Measurements from ENCODE around the gene GHR.
A peak's percentile ranks its signal among the peaks of the same experiment; 100 is the strongest.

Gene GHR

DNA sequence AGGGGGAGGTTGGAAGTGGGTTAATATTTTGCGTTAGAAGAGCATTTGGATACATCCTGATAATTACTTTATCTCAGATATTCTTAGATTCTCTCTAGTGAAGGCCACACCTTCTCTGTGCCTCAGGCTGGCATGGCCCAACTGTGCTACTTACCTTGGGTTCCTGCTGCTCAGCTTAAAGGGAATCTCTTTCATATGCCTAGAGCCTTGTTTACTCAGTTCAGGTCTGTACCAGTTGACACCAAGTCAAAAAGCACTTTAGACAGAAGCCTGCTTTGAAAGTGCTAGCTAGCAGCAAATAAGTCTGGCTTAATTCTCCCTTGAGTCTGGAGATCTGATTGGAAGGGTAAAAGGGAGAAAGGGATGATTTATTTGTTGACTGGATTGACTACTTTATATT lies 74.8 kb downstream of the GHR start:
- Histone ChIP-seq H3K4me3 (ENCODE audit: severe bottlenecking) (no peak overlapping the region), H3K9me3 (ENCODE audit: severe bottlenecking) (no peaks in the 10 kb centered on the region), H3K36me3 (ENCODE audit: low read depth) (no peaks in the 10 kb centered on the region), H3K27ac (ENCODE audit: poor library complexity, severe bottlenecking) (no peak overlapping the region), H3K27me3 (ENCODE audit: insufficient read depth, poor library complexity, severe bottlenecking) (no peaks in the 10 kb centered on the region), H3K4me1 (ENCODE audit: insufficient read depth, poor library complexity, severe bottlenecking) (peaks cover 11% of the 10 kb centered on the region)
- DNase-seq (ENCODE audit: low spot score) (no peak), ATAC-seq (ENCODE audit: low read depth) (no peak)
- TF ChIP-seq, protein P1, sequence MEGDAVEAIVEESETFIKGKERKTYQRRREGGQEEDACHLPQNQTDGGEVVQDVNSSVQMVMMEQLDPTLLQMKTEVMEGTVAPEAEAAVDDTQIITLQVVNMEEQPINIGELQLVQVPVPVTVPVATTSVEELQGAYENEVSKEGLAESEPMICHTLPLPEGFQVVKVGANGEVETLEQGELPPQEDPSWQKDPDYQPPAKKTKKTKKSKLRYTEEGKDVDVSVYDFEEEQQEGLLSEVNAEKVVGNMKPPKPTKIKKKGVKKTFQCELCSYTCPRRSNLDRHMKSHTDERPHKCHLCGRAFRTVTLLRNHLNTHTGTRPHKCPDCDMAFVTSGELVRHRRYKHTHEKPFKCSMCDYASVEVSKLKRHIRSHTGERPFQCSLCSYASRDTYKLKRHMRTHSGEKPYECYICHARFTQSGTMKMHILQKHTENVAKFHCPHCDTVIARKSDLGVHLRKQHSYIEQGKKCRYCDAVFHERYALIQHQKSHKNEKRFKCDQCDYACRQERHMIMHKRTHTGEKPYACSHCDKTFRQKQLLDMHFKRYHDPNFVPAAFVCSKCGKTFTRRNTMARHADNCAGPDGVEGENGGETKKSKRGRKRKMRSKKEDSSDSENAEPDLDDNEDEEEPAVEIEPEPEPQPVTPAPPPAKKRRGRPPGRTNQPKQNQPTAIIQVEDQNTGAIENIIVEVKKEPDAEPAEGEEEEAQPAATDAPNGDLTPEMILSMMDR (IDR thresholded peaks at IDR 0.05; ENCODE audit: poor library complexity, severe bottlenecking) = no peak

DNA sequence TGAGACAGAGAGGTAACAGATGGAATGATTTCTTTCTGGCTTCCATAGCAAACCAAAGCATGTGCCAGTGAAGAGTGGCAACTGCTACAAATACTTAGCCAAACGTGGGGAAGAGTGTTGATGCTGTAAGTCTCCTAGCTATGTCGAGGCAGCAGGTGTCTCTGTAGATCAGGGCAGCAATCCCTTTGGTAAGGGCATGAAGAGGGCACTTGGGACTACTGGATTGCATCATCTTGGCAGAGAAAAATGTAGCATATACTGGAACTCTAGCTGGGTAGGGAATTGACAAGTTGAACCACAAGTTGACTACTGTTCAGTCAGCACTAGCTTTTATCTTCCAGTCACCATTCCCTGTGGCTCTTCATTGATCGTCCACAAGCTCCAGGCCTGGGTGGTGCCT lies 75.8 kb downstream of the GHR start:
- Histone ChIP-seq H3K27ac (ENCODE audit: poor library complexity, severe bottlenecking) (no peak overlapping the region), H3K36me3 (ENCODE audit: low read depth) (no peaks in the 10 kb centered on the region), H3K9me3 (ENCODE audit: severe bottlenecking) (no peaks in the 10 kb centered on the region), H3K27me3 (ENCODE audit: insufficient read depth, poor library complexity, severe bottlenecking) (no peaks in the 10 kb centered on the region), H3K4me1 (ENCODE audit: insufficient read depth, poor library complexity, severe bottlenecking) (peaks cover 15% of the 10 kb centered on the region), H3K4me3 (ENCODE audit: severe bottlenecking) (no peak overlapping the region)
- ATAC-seq (ENCODE audit: low read depth) (no peak), DNase-seq (ENCODE audit: low spot score) (no peak)
- TF ChIP-seq, protein P1 (IDR thresholded peaks at IDR 0.05; ENCODE audit: poor library complexity, severe bottlenecking) = no peak

DNA sequence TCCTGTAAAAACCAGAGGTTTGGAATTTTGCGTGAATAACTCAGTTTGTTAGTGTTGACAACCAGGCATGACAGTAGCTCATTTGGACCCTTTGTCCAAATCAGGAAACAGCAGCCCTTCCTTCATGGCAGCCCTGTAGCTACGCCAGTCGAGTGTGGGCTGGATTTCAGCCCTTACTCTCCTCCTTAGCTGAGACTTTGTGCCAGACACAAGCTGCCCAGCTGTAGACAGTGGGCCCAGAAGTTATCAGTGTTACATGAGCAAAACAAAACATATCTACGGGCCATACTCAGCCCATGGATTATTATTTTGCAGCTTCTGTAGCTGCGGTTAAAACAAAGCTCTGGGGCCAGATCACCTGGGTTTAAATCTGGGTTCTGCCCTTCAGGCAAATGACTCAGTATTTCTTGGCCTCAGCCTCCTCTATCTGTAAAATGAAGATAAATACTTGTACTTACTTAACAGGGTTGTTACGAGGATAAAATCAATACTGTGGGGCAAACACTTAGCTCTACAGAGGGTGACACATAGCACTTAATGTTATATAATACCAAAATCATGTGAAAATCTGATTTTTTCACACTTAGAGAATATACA lies 76.9 kb downstream of the GHR start:
- Histone ChIP-seq H3K9me3 (ENCODE audit: severe bottlenecking) (no peaks in the 10 kb centered on the region), H3K36me3 (ENCODE audit: low read depth) (no peaks in the 10 kb centered on the region), H3K4me3 (ENCODE audit: severe bottlenecking) (no peak overlapping the region), H3K27me3 (ENCODE audit: insufficient read depth, poor library complexity, severe bottlenecking) (no peaks in the 10 kb centered on the region), H3K27ac (ENCODE audit: poor library complexity, severe bottlenecking) (no peak overlapping the region), H3K4me1 (ENCODE audit: insufficient read depth, poor library complexity, severe bottlenecking) (peaks cover 10% of the 10 kb centered on the region)
- DNase-seq (ENCODE audit: low spot score) = no peak
- ATAC-seq (ENCODE audit: low read depth) = no peak
- TF ChIP-seq, protein P1 (IDR thresholded peaks at IDR 0.05; ENCODE audit: poor library complexity, severe bottlenecking) = no peak

DNA sequence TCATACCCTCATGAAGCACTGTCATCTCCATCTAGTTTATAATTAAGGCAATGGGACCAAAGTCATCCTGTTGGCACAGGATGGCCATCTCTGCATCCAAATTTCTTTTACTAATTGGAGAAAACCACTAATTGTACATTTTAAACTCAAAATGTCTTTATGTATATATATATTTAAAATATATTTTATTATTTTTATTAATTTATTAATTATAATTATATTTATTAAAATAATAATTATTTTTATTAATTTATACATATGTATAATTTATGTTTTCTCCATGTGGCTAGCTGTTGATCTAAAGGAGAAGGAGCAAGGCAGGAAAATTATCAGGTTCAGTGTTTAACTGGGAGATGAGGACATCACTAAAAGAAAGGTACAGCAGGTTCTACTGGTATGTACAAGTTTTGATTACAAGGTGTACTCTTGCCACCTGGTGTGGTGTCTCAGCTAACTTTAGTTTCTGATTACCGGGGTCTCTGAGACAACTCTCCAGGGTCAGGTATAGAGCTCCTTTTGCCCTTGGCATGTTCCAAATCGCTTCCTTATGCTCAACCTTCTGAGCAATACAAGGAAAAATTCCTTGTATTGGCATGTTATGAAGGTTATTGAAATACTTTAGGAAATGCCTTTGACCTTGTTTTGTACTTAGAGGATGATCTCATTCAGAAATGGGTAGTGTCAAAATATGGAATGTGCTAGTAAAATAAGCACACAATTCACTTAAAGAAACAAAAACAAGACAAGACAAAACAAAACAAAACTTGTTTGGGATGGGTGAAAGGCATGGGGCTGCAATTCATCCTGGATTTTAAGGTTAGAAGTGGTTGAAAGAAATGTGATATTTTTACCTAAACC lies 79.6 kb downstream of the GHR start:
- Histone ChIP-seq H3K4me1 (ENCODE audit: insufficient read depth, poor library complexity, severe bottlenecking) (peaks cover 7% of the 10 kb centered on the region), H3K4me3 (ENCODE audit: severe bottlenecking) (no peak overlapping the region), H3K9me3 (ENCODE audit: severe bottlenecking) (no peaks in the 10 kb centered on the region), H3K27ac (ENCODE audit: poor library complexity, severe bottlenecking) (peak overlapping the region; percentile 34), H3K27me3 (ENCODE audit: insufficient read depth, poor library complexity, severe bottlenecking) (no peaks in the 10 kb centered on the region), H3K36me3 (ENCODE audit: low read depth) (no peaks in the 10 kb centered on the region)
- DNase-seq (ENCODE audit: low spot score) = no peak
- ATAC-seq (ENCODE audit: low read depth) = peak; percentile 62
- TF ChIP-seq, protein P1 (IDR thresholded peaks at IDR 0.05; ENCODE audit: poor library complexity, severe bottlenecking) = no peak

DNA sequence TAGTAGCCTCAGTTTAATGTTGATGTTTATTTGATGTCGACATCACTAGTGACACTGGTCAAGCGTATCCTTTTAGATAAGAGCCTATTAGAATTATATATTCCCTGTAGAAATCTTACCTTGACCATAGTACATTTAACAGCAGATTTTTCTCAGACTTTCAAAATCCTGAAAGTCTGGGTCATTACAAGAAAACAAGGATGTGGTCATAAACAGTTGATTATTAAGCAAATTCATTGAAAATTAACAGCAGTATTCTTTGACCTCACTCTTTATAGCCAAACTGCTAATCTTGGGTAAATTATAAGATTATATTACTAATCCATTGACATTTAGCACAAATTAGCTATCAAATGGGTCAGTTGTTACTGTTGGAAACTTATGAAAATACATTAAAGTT lies 83.4 kb downstream of the GHR start:
- no peaks in the 10 kb centered on the region for H3K36me3 ChIP-seq (ENCODE audit: low read depth)
- ATAC-seq (ENCODE audit: low read depth) (no peak), DNase-seq (ENCODE audit: low spot score) (no peak)
- H3K27me3 ChIP-seq (ENCODE audit: insufficient read depth, poor library complexity, severe bottlenecking) = no peaks in the 10 kb centered on the region
- no peaks in the 10 kb centered on the region for H3K9me3 ChIP-seq (ENCODE audit: severe bottlenecking)
- TF ChIP-seq, protein P1 (IDR thresholded peaks at IDR 0.05; ENCODE audit: poor library complexity, severe bottlenecking) = no peak
- peaks cover 4% of the 10 kb centered on the region for H3K4me1 ChIP-seq (ENCODE audit: insufficient read depth, poor library complexity, severe bottlenecking)
- no peak overlapping the region for H3K27ac ChIP-seq (ENCODE audit: poor library complexity, severe bottlenecking)
- no peak overlapping the region for H3K4me3 ChIP-seq (ENCODE audit: severe bottlenecking)

Measured in RWPE2 (cell line).